ENCODE results near the gene VAV2.
A peak's percentile ranks its signal among the peaks of the same experiment; 100 is the strongest.

Gene VAV2

DNA sequence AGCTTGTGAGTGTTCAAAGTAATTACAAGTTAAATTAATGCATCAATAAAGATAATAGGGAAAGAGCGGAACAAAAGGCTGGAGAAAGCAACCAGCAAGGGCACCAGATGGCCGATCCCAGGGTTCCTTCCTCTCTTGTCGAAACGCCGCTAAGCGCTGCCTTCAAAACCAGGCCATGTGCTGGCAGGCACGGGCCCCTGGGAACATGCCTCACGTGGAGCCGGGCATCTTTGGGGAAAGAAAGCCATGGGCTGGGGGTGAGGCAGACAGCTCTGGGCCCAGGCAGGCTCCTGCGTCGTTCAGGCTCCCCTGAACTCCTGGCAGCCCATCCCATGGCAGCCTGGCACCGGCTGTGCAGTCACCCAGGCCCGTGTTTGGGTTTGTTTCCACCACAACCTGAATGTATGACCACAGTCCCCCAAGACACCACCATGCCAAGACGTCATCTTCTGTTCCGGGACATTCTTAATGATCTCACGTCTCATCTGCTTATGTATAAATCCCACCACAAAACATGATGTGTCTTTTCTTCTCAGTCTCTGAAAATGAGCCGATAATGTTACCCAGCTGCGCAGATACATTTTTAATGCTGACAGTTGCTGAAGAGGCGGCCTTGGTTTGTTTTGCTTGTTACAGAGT is 143.5 kb downstream of the VAV2 start:
- DNase-seq: no peak

- no peak for DNase-seq
Observed at GRCh38 chr9:133846483-133847090, 145.5 kb downstream of the VAV2 start.

DNA sequence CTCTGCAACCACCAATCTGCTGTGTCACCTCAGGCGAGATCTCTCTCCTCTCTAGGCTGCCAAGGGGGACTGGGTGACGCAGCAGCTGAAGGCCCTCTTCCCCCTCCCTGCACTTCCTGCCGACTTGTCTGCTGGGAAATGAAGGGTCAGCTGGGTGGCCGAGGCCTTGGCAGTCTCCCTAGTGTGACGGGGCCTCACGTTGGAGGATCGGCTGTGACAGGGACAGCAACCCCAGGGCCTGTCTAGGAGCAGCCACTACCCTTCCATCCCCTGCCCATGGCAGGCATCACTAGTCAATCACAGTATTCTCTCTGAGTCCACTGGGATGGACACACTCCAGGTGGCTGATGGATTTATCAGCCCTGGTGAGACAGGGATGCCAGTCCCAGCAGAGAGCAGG is 146.7 kb downstream of the VAV2 start:
- peak; percentile 50 for DNase-seq

DNA sequence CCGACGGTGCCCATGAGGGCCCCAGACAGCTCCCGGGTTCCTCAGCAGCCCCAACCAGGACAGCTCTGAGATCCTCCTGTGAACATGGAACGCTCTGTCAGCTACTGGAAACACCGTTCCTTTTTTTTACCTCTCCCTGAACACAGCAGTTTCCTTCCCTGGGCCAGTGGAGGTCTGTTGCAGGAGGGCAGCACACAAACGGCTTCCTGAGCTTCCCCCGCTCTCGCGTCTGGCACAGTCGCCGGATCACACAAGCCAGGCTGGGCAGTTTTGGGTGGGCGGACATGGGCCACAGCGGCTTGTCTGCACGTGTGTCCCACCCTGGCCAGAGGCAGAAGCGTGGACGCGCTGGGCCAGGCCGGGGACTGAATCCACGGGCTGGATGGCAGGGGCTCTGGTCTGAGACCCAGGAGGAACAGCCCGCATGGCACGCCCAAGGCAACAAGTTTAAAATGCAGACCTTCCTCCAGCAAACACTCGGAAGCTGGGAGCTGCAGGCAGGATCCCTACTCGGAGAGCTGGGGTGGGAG is 147.2 kb downstream of the VAV2 start:
- DNase-seq: peak; percentile 32

- DNase-seq: no peak
Observed at GRCh38 chr9:133844398-133844784, 147.7 kb downstream of the VAV2 start.

DNA sequence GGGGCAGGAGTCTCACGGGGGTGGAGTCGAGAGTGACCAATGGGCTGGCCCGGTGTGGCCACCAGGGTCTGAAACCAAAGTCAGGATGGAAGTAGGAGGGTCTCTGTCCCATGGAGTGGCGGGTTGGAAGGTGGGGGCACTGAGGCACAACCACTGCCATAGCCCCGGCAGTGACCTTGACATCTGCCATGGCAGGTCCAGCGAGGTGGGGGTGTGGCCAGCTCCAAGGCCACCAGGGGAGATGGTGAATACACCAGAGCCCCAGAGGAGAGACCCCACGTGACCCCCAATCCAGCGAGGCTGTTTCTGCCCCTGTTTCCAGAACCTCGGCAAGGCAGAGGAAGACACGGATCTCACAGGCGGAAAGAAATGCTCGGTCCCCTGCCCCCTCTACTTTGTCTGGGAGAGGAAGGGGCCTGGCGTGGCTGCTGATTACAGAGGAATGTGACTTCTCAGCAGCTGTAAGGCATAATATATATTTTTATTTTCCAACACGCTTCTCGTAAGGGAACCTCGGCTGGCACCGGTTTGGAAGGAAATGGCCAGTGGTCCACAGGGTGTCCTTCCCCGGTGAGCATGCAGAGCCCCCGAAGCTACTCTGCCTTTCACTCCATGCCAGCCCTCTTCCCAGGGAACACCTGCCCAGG is 148.2 kb downstream of the VAV2 start:
- DNase-seq: no peak

GRCh38 chr9:133843250-133843649 is 148.9 kb downstream of the VAV2 start:
- DNase-seq: no peak

GRCh38 chr9:133842721-133843227 is 149.3 kb downstream of the VAV2 start:
- DNase-seq: no peak

- no peak for DNase-seq
Observed at GRCh38 chr9:133842174-133842573, 149.9 kb downstream of the VAV2 start.

GRCh38 chr9:133841167-133841812 is 150.8 kb downstream of the VAV2 start:
- DNase-seq: no peak

DNA sequence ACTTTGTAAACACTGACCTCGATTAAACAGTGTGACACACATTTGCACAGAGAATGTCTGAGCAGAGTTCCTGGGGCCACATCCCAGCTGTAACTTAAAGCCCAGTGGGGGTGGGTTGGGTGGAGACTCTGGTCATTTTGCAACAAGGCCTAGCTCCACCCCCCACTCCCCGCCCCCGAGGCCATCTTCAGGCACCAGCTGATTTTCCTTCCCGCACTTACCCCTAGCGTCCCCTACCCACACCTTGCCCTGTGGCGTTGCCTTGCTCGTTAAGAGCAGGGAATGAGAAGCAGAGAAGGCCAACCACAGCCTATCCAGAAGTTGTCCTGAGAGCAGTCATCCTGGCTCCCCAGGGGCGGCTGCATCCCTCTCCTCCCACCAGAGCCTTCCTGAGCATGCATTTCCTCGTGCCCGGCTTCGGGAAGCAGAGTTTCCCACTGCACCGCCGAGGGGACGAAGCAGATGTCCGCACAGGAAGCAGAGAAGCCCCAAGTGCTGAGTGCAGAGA is 152.2 kb downstream of the VAV2 start:
- DNase-seq: no peak

DNA sequence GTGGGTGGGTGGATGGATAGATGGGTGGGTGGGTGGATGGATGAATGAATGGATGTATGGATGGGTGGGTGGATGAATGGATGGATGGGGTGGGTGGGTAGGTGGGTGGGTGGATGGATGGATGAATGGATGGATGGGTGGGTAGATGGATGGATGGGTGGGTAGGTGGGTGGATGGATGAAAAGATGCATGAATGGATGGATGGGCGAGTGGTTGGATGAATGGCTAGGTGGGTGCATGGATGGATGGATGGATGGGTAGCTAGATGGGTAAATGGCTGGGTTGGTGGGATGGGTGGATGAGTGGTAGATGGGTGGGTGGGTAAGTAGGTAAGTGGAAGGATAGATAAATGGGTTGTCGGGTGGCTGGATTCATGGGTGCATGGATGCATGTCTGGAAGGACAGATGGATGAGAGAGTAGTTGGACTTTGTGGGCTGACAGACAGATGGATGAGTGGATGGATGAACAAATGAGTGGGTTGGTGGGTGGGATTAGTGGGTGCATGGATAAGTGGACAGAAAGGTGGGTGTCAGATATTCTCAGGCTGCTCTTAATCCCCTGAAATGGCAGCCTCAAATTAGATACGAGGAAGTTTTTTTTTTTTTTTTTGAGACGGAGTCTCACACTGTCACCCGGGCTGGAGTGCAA is 153.1 kb downstream of the VAV2 start:
- DNase-seq: no peak

DNA sequence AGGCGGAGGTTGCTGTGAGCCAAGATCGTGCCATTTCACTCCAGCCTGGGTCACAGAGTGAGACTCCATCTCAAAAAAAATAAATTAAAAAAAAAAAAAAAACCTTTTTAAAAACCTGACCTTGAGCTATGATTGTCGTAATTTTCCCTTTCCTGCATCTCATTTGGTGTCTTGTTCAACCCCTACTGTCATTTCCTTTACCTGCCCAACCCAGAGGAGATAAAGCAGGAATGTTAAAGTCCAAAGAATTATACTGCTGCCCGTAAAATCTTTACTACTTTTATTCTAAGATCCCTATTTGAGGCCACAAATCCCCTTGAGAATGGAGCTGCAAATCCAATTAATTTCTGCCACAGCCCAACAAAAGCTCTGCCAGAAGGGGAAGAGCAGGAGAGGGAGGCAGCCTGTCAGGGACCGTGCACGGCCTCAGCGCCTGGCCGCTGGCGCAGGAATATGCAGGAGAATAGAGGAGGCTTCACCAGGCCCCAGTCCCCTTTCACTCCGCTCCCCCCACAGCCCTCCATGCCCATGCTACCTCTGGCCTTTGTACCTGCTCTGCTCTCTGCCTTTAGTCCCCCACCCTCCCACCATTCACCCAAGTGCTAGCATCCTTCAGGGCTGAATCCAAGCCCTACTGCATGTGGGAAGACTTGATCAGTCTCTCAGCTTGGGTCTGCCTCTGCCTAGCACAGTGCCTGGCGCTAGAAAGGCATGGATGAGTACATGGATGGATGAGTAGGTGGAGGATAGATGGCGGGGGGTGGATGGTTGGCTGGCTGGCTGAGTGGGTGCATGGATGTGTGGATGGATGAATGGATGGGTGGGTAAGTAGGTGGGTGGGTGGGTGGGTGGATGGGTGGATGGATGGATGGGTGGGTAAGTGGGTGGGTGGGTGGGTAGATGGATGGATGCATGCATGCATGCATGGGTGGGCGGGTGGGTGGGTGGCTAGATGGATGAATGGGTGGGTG is 154.2 kb downstream of the VAV2 start:
- DNase-seq: no peak

DNA sequence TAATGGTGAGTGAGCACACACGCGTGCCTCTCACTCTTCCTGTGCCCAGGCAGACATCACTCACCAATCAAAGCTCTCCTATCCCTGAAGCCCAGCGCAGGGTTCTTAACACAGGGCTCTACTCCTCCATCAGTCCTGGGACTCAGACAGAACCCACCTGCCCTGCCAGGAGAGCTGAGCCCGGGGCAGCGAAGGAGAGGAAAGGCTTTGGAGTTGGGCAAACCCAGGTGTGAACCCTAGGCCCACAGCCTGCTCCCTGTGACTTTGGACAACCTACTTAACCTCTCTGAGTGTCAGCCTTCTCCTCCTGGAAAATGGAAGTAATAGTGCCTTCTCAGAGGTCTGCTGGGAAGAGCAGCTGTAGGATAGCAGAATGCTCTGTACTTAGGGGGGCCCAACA is 155.3 kb downstream of the VAV2 start:
- DNase-seq: no peak

DNA sequence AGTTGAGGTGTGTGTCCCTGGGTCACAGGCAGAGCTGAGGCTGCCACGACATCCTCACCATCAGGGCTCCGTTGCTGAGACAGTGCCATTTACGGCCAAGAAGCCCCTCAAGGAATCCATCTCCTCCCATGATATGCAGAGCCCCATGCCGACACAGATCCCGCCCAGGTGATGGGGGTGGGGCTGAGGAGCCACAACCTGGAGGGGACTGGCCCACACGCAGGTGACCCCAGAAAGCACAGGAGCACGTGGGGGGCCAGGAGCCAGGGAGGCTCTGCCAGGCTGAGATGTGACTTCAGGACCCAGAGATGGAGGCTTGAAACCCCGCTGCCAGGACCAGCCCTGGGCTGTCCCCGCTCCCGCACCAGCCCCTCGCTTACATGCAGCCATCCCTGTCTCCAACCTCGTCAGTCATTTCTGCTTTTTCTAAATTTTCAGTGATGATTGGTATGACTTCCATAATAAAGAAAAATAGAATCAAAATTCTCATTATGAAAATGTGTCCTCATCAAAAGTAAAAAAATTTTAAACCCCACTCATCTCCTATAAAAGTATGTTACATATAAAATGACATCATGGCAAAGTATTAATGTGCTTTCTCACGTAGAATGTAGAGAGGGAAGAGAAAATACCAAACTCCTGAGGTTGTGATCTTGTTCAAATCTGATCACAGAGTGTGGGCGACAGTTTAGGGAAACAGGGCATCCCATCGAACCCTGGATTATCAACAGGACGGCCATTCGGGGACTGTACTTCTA is 155.9 kb downstream of the VAV2 start:
- no peak for DNase-seq

- DNase-seq: no peak
Observed at GRCh38 chr9:133835262-133835901, 156.7 kb downstream of the VAV2 start.

- no peak for DNase-seq
Observed at GRCh38 chr9:133834080-133834976, 157.8 kb downstream of the VAV2 start.

DNA sequence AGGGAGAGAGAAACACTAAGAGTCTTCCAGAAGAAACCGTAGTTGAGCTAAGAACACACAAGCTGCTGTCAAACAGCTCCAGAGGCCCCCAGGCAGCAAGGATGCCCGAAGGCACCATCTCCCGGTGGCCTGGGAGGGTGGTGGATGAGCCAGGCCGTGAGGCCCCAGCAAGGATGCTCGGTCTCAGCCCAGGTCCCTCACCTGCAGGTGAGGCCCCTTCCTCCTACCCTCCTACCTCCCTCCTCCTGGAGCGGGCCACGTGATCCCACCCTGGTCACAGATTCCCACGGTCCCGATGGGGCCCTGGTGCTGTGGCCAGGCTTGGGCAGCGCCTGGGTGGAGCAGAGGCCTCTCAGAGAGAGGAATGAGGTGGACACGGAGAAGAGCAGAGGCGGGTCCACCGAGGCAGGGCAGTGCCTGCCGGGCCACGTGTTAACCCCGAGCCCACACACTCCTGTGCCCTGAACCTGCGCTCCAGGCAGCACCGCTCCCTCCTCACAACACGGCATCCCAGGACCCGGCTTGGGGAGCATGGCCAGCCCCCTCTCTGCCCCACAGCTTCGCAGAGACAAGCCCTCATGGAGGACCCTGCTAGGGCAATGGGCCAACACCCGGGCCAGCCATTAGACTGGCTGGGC is 158.6 kb downstream of the VAV2 start:
- DNase-seq: no peak

GRCh38 chr9:133832877-133833276 is 159.2 kb downstream of the VAV2 start:
- no peak for DNase-seq

Data from GF-D8 (cell line).